Measurements from ENCODE around the gene RUNX1.

GRCh38 chr21:34892209-34892608 lies 156.9 kb downstream of the RUNX1 start:
- TF ChIP-seq POLR2A (IDR thresholded peaks at IDR 0.05; ENCODE audit: low read depth, low read length) (no peak), TAF1 (IDR thresholded peaks at IDR 0.05; ENCODE audit: borderline replicate concordance, low read depth, low read length) (no peak), POLR2AphosphoS5 (IDR thresholded peaks at IDR 0.05; ENCODE audit: low read depth, low read length) (no peak)
